Measurements from ENCODE around the gene ANKRD33B. TPM values are rescaled to one million over a fixed set of nuclear protein-coding genes. Genes with fewer than 3 reads are reported as not detected.
"Not testable (repeated sequence)": the region's sequence is repeated elsewhere in the genome, so short reads cannot be mapped to it uniquely, and the experiment has no call there.

Gene ANKRD33B
- total RNA-seq, 4 donors from 2014 or later = 4.4 to 17.2 (median 5.9) TPM

- no peak overlapping the region for H3K4me3 ChIP-seq
- no peaks in the 10 kb centered on the region for H3K4me1 ChIP-seq
- ATAC-seq = no peak
- no peaks in the 10 kb centered on the region for H3K36me3 ChIP-seq
- no peaks in the 10 kb centered on the region for H3K9me3 ChIP-seq
- WGBS, 2 donors (ENCODE audit: low coverage in 1 of 2) = 73 to 82% methylated on average over 6 to 7 of the region's 8 CpGs
- no peak overlapping the region for H3K27ac ChIP-seq
- peaks cover 39% of the 10 kb centered on the region for H3K27me3 ChIP-seq
- TF ChIP-seq POLR2AphosphoS5 (IDR thresholded peaks at IDR 0.05) = no peak
- no peak for TF ChIP-seq EP300 (IDR thresholded peaks at IDR 0.05)
- TF ChIP-seq, protein P1, sequence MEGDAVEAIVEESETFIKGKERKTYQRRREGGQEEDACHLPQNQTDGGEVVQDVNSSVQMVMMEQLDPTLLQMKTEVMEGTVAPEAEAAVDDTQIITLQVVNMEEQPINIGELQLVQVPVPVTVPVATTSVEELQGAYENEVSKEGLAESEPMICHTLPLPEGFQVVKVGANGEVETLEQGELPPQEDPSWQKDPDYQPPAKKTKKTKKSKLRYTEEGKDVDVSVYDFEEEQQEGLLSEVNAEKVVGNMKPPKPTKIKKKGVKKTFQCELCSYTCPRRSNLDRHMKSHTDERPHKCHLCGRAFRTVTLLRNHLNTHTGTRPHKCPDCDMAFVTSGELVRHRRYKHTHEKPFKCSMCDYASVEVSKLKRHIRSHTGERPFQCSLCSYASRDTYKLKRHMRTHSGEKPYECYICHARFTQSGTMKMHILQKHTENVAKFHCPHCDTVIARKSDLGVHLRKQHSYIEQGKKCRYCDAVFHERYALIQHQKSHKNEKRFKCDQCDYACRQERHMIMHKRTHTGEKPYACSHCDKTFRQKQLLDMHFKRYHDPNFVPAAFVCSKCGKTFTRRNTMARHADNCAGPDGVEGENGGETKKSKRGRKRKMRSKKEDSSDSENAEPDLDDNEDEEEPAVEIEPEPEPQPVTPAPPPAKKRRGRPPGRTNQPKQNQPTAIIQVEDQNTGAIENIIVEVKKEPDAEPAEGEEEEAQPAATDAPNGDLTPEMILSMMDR (IDR thresholded peaks at IDR 0.05) = no peak
- TF ChIP-seq POLR2A (IDR thresholded peaks at IDR 0.05) = no peak
Measured at GRCh38 chr5:10545084-10545483, 18.8 kb upstream of the ANKRD33B start.

GRCh38 chr5:10546186-10546585, 17.7 kb upstream of the ANKRD33B start:
- H3K9me3 ChIP-seq = no peaks in the 10 kb centered on the region
- H3K4me1 ChIP-seq = no peaks in the 10 kb centered on the region
- no peaks in the 10 kb centered on the region for H3K36me3 ChIP-seq
- H3K27ac ChIP-seq = no peak overlapping the region
- H3K27me3 ChIP-seq = peaks cover 33% of the 10 kb centered on the region
- no peak overlapping the region for H3K4me3 ChIP-seq
- TF ChIP-seq EP300 (IDR thresholded peaks at IDR 0.05) = no peak
- TF ChIP-seq POLR2A (IDR thresholded peaks at IDR 0.05) = no peak
- TF ChIP-seq, protein P1 (IDR thresholded peaks at IDR 0.05) = no peak
- no peak for TF ChIP-seq POLR2AphosphoS5 (IDR thresholded peaks at IDR 0.05)
- WGBS, 2 donors (ENCODE audit: low coverage in 1 of 2) = 51 to 80% methylated on average over 1 to 7 of the region's 7 CpGs
- no peak for ATAC-seq

DNA sequence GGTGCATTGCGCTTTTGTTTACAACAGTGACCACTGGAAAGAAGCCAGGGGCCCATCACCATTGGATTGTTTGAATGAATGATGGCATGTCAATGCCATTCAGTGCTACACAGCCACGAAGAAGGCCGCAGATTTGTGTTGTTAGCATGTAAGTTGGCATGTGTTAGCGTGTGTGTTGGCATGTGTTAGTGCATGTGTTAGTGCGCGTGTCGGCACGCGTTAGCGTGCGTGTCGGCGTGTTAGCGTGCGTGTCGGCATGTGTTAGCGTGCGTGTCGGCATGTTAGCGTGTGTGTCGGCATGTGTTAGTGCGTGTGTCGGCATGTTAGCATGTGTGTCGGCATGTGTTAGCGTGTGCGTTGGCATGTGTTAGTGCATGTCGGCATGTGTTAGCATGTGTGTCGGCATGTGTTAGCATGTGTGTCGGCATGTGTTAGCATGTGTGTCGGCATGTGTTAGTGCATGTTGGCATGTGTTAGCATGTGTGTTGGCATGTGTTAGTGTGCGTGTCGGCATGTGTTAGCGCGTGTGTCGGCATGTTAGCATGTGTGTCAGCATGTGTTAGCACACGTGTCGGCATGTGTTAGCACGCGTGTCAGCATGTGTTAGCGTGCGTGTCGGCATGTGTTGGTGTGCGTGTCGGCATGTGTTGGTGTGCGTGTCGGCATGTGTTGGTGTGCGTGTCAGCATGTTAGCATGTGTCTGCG, 15.3 kb upstream of the ANKRD33B start:
- H3K4me1 ChIP-seq = no peaks in the 10 kb centered on the region
- ATAC-seq = no peak
- no peak overlapping the region for H3K4me3 ChIP-seq
- no peak for TF ChIP-seq EP300 (IDR thresholded peaks at IDR 0.05)
- no peak for TF ChIP-seq POLR2AphosphoS5 (IDR thresholded peaks at IDR 0.05)
- TF ChIP-seq POLR2A (IDR thresholded peaks at IDR 0.05) = no peak
- TF ChIP-seq, protein P1 (IDR thresholded peaks at IDR 0.05) = no peak
- H3K36me3 ChIP-seq = no peaks in the 10 kb centered on the region
- H3K27ac ChIP-seq = no peak overlapping the region
- WGBS, 2 donors (ENCODE audit: low coverage in 1 of 2) = 90 to 91% methylated on average over 35 to 46 of the region's 48 CpGs
- H3K27me3 ChIP-seq = peaks cover 28% of the 10 kb centered on the region
- no peaks in the 10 kb centered on the region for H3K9me3 ChIP-seq

DNA sequence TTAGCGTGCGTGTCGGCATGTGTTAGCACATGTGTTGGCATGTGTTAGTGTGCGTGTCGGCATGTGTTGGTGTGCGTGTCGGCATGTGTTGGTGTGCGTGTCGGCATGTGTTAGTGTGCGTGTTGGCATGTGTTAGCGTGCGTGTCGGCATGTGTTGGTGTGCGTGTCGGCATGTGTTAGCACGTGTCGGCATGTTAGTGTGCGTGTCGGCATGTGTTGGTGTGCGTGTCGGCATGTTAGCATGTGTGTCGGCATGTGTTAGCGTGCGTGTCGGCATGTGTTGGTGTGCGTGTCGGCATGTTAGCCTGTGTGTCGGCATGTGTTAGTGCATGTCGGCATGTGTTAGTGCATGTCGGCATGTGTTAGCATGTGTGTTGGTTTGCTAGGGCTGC, 14.8 kb upstream of the ANKRD33B start:
- 93 to 94% methylated on average over 9 to 19 of the region's 30 CpGs for WGBS, 2 donors (ENCODE audit: low coverage in 1 of 2)
- peaks cover 32% of the 10 kb centered on the region for H3K27me3 ChIP-seq

DNA sequence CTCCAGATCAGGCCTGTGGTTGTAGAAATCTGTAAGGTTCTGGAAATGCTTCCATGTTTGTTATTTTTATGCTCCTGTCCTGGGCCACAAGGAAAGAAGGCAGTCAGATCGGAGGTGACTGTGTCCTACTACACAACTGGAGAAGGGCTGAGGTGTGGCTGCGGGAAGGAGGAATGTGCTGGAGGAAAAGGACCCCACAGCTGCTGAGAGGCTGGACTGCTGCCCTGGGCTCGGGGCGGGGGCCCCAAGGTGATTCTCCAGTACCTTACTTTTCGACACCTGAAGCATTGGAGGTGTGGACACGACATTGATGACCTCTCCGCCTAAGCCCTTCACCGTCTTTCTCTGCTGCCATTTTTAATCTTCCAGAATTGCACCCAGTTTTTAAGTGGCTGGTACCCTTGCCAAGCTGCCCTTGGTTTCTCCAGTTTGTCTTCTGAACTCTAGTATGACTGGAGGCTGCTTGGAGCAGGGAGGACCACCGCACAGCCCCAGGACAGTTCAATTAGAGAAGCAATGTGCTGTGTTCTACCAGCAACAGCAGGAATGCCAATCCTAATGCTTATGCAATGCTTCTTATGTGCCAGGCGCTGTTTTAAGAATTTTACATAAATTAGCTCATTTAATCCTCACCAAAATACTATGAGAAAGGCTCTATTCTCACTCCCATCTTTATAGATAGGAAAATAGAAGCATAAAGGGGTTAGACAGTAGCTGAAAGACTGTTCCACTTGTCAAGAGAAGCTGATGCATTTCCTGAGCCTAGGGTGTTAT, 13.5 kb upstream of the ANKRD33B start:
- Histone ChIP-seq H3K27ac (peak overlapping the region in 3 of 4 donors; percentile 43 to 61 (median 43)), H3K9me3 (no peaks in the 10 kb centered on the region), H3K4me3 (no peak overlapping the region), H3K27me3 (peaks cover 40% of the 10 kb centered on the region), H3K4me1 (no peaks in the 10 kb centered on the region), H3K36me3 (no peaks in the 10 kb centered on the region)
- WGBS, 2 donors (ENCODE audit: low coverage in 1 of 2) = 77% methylated on average over 5 to 10 of the region's 10 CpGs
- no peak for ATAC-seq
- TF ChIP-seq, protein P1 (IDR thresholded peaks at IDR 0.05) = no peak
- TF ChIP-seq POLR2AphosphoS5 (IDR thresholded peaks at IDR 0.05) (no peak), POLR2A (IDR thresholded peaks at IDR 0.05) (no peak), EP300 (IDR thresholded peaks at IDR 0.05) (no peak)

More for the DNA sequence above, 14.8 kb upstream of the ANKRD33B start:
- H3K36me3 ChIP-seq, H3K4me3 ChIP-seq, H3K27ac ChIP-seq, ATAC-seq, H3K4me1 ChIP-seq, H3K9me3 ChIP-seq: not testable (repeated sequence)
